Measurements from ENCODE around the gene INPP5D. TPM values are rescaled to one million over a fixed set of nuclear protein-coding genes. Genes with fewer than 3 reads are reported as not detected.

The INPP5D gene
- total RNA-seq, 1 experiment from 2014 or later: 12.7 TPM

DNA sequence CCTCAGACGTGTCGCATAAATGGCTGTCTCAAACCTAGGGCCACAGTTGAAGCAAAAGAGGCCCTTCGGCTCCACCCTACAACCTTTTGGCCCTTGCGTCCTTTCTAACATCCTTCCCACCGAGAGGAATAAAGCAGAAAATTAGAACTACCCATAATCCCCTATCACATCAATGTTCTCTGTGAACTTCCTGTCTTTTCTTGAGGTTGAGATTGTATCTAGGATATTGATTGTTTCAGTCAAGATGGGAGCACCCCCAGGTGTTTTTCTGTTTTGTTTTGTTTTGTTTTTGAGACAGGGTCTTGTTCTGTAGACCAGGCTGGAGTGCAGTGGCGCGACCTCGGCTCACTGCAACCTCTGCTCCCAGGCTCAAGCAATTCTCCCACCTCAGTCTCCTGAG is 23.6 kb downstream of the INPP5D start:
- peaks cover 2% of the 10 kb centered on the region for H3K27me3 Mint-ChIP-seq (ENCODE audit: low read depth)
- no CpG with 5 or more reads among the region's 8 CpGs for WGBS (ENCODE audit: extremely low coverage, insufficient read length, low lambda C conversion rate)
- no peak overlapping the region for H4K8ac ChIP-seq (replicated peaks; ENCODE audit: insufficient read length, low read depth, low read length)
- H2BK15ac ChIP-seq (ENCODE audit: low read depth, low read length): no peak overlapping the region
- H3K9me3 Mint-ChIP-seq: no peaks in the 10 kb centered on the region
- H2BK5ac ChIP-seq (ENCODE audit: insufficient read length, low read length): no peak overlapping the region
- no peak for TF ChIP-seq CTCF (conservative IDR thresholded peaks at IDR 0.05)
- H3K27me3 ChIP-seq (ENCODE audit: insufficient read depth, low read length): no peaks in the 10 kb centered on the region
- H3K14ac ChIP-seq (ENCODE audit: insufficient read depth, low read length): no peak overlapping the region
- no peaks in the 10 kb centered on the region for H3K23me2 ChIP-seq (ENCODE audit: insufficient read length, low read depth, low read length, poor library complexity, severe bottlenecking)
- H3K9ac ChIP-seq (ENCODE audit: extremely low read depth, insufficient read length, low read length): no peak overlapping the region
- no peak for DNase-seq
- H3K18ac ChIP-seq (ENCODE audit: insufficient read length, low read depth, low read length): no peak overlapping the region
- no peaks in the 10 kb centered on the region for H3K9me3 ChIP-seq (ENCODE audit: control insufficient read depth, low read depth, low read length)
- H3K4me2 ChIP-seq (ENCODE audit: insufficient read depth, insufficient read length, low read length): no peak overlapping the region
- H2AFZ ChIP-seq (ENCODE audit: low read length): no peak overlapping the region
- peaks cover 26 to 38% of the 10 kb centered on the region in 2 experiments for H3K4me1 Mint-ChIP-seq
- H2AK5ac ChIP-seq (ENCODE audit: insufficient read length, low read length): no peak overlapping the region
- no peak overlapping the region for H2BK120ac ChIP-seq (ENCODE audit: low read depth, low read length, poor library complexity, severe bottlenecking)
- H3K4me3 Mint-ChIP-seq: no peak overlapping the region
- no peak overlapping the region for H2BK12ac ChIP-seq (ENCODE audit: insufficient read length, low read depth, low read length)
- H3K36me3 Mint-ChIP-seq (ENCODE audit: insufficient read depth in 1 of 3, low read depth in 3 of 3): no peaks in the 10 kb centered on the region
- no peak overlapping the region for H2BK20ac ChIP-seq (ENCODE audit: low read depth, low read length, poor library complexity, severe bottlenecking)
- no peaks in the 10 kb centered on the region for H3K79me1 ChIP-seq (ENCODE audit: insufficient read depth, low read depth, low read length, poor library complexity, severe bottlenecking)
- no peak overlapping the region for H3K27ac ChIP-seq (ENCODE audit: insufficient read length, low read depth, low read length)
- no peak overlapping the region for H3T11ph ChIP-seq (ENCODE audit: low read length)
- H3K4me1 ChIP-seq (ENCODE audit: insufficient read depth, low read length): no peaks in the 10 kb centered on the region
- H3K27ac Mint-ChIP-seq: no peak overlapping the region
- H3K4ac ChIP-seq (ENCODE audit: low read depth, low read length): no peak overlapping the region
- H4K20me1 ChIP-seq (ENCODE audit: control insufficient read depth, insufficient read depth, insufficient read length): no peaks in the 10 kb centered on the region
- no peak overlapping the region for H4K5ac ChIP-seq (ENCODE audit: insufficient read length, low read depth, low read length)
- H4K91ac ChIP-seq (ENCODE audit: insufficient read length, low read depth, low read length): no peak overlapping the region
- no peaks in the 10 kb centered on the region for H3K79me2 ChIP-seq (ENCODE audit: insufficient read depth, low read length)
- no peak overlapping the region for H3K23ac ChIP-seq (ENCODE audit: insufficient read length, low read depth, low read length)
- no peak overlapping the region for H3K56ac ChIP-seq (ENCODE audit: insufficient read length, low read depth, low read length)
